KMS-11 (cell line): ENCODE data around the gene PPFIBP1.

ENCODE experiments used
- H2AFZ ChIP-seq: fragments of 200-600 bp; sonication (generic); 2 replicates; pipeline ENCODE4 v1.6.1; 2016; ENCODE audit warnings: antibody characterized with exemption, mixed run types, low read depth
- H3K27ac ChIP-seq: fragments of 200-600 bp; sonication (generic); 2 replicates; pipeline ENCODE4 v1.6.1; 2016; ENCODE audit warnings: mild to moderate bottlenecking, mixed run types
- H3K27me3 ChIP-seq: fragments of 200-600 bp; sonication (generic); 2 replicates; pipeline ENCODE4 v1.6.1; 2017; ENCODE audit warnings: mild to moderate bottlenecking, low read depth, mixed run types, moderate library complexity; ENCODE audit not compliant: insufficient read depth
- H3K36me3 ChIP-seq: fragments of 200-600 bp; sonication (generic); 2 replicates; pipeline ENCODE4 v1.6.1; 2017; ENCODE audit warnings: mild to moderate bottlenecking, mixed run types; ENCODE audit not compliant: insufficient read depth
- H3K4me1 ChIP-seq: fragments of 200-600 bp; sonication (generic); 2 replicates; pipeline ENCODE4 v1.6.1; 2016; ENCODE audit warnings: mild to moderate bottlenecking, low read depth, mixed run types; ENCODE audit not compliant: poor library complexity, severe bottlenecking
- H3K4me2 ChIP-seq: fragments of 200-600 bp; sonication (generic); 2 replicates; pipeline ENCODE4 v1.7.0; 2016; ENCODE audit warnings: mild to moderate bottlenecking, mixed run types
- H3K4me3 ChIP-seq: fragments of 200-600 bp; sonication (generic); IDR thresholded peaks from 2 replicates; pipeline ENCODE4 v1.6.1; 2017; ENCODE audit warnings: low read depth, low read length, mixed read lengths; ENCODE audit not compliant: insufficient read depth
- H3K79me2 ChIP-seq: fragments of 200-600 bp; sonication (generic); 2 replicates; pipeline ENCODE4 v1.6.1; 2016; ENCODE audit warnings: low read depth, mixed run types; ENCODE audit not compliant: insufficient read depth
- H3K9ac ChIP-seq: fragments of 200-600 bp; sonication (generic); 2 replicates; pipeline ENCODE4 v1.6.1; 2016; ENCODE audit warnings: mild to moderate bottlenecking, mixed run types
- H4K20me1 ChIP-seq: fragments of 200-600 bp; sonication (generic); 2 replicates; pipeline ENCODE4 v1.6.1; 2016; ENCODE audit warnings: mild to moderate bottlenecking, mixed run types; ENCODE audit not compliant: insufficient read depth
- TF ChIP-seq, protein P1 (sequence below): fragments of 200-600 bp; sonication (generic); conservative IDR thresholded peaks from 2 replicates; pipeline ENCODE4 v1.6.1; 2017; ENCODE audit warnings: low read depth, mild to moderate bottlenecking, antibody characterized with exemption, low read length, moderate library complexity, mixed read lengths

PPFIBP1 gene

DNA sequence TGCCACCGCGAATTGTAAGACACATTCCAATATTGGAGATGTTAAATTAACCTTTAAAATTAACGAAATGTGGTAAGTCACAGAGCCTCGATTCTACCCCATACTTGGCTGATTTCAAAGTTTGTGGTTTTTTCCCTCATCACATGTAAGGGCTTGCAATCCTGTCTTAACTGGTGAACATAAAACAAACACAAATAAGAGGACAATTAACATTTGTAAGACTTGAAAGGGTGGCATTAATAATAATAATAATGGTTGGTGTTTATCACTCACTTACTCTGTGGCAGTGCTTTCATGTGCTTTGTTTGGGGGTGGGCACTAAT is 26.6 kb downstream of the PPFIBP1 start:
- Histone ChIP-seq H4K20me1 (no peaks in the 10 kb centered on the region), H2AFZ (no peak overlapping the region), H3K27me3 (no peaks in the 10 kb centered on the region), H3K4me2 (no peak overlapping the region), H3K4me1 (peaks cover 26% of the 10 kb centered on the region), H3K36me3 (no peaks in the 10 kb centered on the region), H3K4me3 (no peak overlapping the region), H3K79me2 (no peaks in the 10 kb centered on the region), H3K9ac (no peak overlapping the region), H3K27ac (no peak overlapping the region)
- TF ChIP-seq, protein P1, sequence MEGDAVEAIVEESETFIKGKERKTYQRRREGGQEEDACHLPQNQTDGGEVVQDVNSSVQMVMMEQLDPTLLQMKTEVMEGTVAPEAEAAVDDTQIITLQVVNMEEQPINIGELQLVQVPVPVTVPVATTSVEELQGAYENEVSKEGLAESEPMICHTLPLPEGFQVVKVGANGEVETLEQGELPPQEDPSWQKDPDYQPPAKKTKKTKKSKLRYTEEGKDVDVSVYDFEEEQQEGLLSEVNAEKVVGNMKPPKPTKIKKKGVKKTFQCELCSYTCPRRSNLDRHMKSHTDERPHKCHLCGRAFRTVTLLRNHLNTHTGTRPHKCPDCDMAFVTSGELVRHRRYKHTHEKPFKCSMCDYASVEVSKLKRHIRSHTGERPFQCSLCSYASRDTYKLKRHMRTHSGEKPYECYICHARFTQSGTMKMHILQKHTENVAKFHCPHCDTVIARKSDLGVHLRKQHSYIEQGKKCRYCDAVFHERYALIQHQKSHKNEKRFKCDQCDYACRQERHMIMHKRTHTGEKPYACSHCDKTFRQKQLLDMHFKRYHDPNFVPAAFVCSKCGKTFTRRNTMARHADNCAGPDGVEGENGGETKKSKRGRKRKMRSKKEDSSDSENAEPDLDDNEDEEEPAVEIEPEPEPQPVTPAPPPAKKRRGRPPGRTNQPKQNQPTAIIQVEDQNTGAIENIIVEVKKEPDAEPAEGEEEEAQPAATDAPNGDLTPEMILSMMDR, result no peak

DNA sequence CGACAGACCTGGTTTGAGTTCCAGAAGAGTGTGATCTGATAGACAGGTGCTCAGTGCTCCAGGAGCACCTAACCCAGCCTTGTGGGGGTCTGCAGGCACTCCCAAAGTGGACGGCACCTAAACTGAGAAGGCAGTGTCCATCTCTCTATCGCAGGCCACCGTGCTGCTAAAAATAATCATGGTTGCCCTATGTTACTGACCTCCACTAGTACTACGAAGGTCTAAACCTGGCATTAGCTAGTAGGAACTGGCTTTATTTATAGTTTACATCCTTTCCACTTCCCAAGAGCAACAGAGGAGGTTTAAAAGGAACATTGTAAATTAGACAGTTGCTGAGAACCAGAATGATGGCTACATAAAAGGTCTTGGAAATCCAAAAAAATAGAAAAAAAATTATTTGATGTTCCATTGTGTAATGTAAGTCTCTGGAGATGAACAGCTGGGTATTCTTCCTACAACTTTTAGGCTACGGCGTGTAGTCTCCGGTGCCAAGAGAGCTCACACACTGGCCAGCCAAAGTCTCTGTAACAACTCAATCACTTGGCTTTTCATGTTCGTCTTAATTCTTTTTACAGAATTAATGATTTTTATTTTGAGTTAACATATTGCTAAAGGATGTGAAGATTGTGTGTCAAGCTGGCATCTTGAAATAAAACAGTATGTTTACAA is 27.3 kb downstream of the PPFIBP1 start:
- Histone ChIP-seq H3K27me3 (no peaks in the 10 kb centered on the region), H3K4me1 (peaks cover 33% of the 10 kb centered on the region), H4K20me1 (no peaks in the 10 kb centered on the region), H2AFZ (no peak overlapping the region), H3K79me2 (no peaks in the 10 kb centered on the region), H3K9ac (no peak overlapping the region), H3K4me2 (no peak overlapping the region), H3K4me3 (no peak overlapping the region), H3K27ac (no peak overlapping the region), H3K36me3 (no peaks in the 10 kb centered on the region)
- TF ChIP-seq, protein P1, result no peak

DNA sequence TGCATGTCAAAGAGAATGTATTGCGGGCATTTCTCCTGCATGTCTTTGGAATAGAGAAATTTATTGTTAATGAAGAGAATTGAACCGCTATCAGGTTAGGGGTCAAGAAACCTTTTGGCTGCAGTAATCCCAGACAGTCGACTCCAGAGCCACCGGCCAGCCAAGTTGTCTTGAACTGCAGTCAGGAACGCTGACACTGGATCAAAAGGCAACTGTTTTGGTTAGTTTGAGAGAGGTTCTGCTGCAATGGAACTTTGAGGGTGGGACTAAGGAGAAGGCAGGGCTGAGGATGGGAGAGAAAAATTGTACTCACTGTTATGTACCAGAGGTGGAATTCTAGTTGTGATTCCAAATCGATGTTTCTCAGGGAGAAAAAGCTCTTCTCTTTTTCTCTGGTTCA is 28.2 kb downstream of the PPFIBP1 start:
- Histone ChIP-seq H3K9ac (no peak overlapping the region), H3K79me2 (no peaks in the 10 kb centered on the region), H3K4me3 (no peak overlapping the region), H3K36me3 (no peaks in the 10 kb centered on the region), H4K20me1 (no peaks in the 10 kb centered on the region), H3K27ac (no peak overlapping the region), H2AFZ (no peak overlapping the region), H3K27me3 (no peaks in the 10 kb centered on the region), H3K4me1 (peaks cover 41% of the 10 kb centered on the region), H3K4me2 (no peak overlapping the region)
- TF ChIP-seq, protein P1, result no peak

DNA sequence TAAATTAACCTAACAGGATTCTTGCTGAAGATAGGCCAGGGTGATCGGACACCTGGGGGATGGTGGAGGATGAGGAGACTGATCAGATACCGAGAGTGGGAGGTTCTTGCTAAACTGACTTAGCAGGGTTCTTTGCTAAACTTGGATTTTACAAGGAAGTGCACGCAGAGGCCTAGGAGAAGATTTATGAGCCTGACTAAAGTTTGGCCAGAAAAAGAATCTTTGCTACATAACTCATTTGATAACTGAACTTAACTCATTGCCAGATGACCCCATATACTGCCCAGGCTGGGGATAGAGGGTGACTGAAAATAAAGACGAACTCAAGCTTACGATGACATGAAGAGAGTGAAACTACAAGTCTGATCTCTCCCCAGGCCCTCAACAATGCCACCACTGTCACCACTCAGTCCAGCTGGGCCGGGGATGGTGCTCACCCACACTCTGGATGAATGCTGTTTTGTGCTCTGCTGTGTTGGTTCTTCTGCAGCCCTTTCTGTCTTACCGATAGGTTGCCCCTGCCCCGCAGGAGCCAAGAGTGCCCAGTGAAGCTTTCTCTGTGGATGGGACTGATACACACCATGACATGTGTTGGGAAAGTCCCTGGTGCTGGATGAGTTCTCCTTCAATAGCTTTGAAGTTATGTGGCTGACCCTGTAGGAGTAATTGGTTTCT is 29.0 kb downstream of the PPFIBP1 start:
- peak overlapping the region; percentile 17; the same call in 1 of the 2 replicates for H3K27ac ChIP-seq
- TF ChIP-seq, protein P1, result no peak
- no peak overlapping the region for H3K9ac ChIP-seq
- H3K36me3 ChIP-seq, result no peaks in the 10 kb centered on the region
- H3K27me3 ChIP-seq, result no peaks in the 10 kb centered on the region
- no peaks in the 10 kb centered on the region for H4K20me1 ChIP-seq
- no peaks in the 10 kb centered on the region for H3K79me2 ChIP-seq
- H3K4me3 ChIP-seq, result no peak overlapping the region
- H2AFZ ChIP-seq, result no peak overlapping the region
- peak overlapping the region; percentile 23; the same call in 1 of the 2 replicates for H3K4me2 ChIP-seq
- peaks cover 41% of the 10 kb centered on the region for H3K4me1 ChIP-seq
